ENCODE measurements around the gene PON3.
"Not testable (repeated sequence)": the region's sequence is repeated elsewhere in the genome, so short reads cannot be mapped to it uniquely, and the experiment has no call there.

Gene PON3

DNA sequence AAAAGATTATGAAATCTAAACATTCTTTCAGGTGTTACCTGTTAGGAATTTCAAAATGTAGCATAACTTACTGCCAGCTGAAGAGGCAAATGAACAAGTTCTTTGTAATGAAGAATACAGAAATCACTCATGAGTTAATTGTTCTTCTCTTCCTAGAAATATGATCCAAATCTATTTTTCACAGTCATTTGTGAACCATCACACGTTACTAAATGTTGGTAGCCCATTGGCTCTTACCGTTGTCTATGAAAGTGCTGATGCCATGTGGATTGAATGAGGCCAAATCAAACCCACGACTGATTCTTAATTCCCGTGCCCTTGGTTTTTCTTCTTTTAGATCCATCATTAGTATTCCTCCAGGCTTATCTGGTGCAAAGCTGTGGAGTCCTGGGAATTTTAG, 15.9 kb upstream of the PON3 start:
- no peak for DNase-seq (ENCODE audit: low read depth in 2 of 2)

DNA sequence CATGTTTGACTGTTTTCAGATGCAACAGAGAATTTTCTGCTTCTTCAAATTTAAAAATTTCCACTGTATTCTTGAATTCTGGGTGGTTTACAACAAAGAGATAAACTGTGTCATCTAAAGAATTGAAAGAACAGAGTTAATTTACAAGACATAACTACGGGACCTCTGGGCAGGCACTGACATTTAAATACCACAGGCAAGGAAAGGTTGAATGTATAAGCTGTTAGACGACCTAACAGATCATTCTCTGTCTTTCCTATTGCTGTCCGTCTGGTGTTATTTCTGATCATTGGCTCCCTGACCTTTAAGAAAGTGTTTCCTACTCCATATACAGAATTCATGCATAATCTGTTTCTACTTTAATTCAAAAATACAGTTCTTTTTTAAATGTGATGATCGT, 15.5 kb upstream of the PON3 start:
- no peak for DNase-seq (ENCODE audit: low read depth in 2 of 2)

DNA sequence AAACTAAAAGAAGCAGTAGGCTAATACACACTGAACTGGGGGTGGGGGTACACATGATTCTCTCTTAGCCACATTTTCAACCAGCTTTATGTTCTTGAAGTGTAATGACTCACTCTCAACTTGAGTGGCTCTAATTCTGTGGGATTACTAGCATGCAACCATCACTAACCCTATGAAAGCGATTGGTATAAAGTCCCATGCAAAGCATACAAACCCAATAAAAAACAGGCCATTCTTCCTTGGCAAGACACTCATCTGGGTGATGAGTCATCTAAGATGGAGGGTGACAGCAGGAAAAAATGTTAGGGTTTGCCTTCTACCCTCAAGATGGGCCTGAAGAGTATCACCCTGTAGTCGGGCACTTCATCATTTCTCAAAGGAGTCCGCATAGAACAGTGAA, 14.9 kb upstream of the PON3 start:
- no peak for DNase-seq (ENCODE audit: low read depth in 2 of 2)

DNA sequence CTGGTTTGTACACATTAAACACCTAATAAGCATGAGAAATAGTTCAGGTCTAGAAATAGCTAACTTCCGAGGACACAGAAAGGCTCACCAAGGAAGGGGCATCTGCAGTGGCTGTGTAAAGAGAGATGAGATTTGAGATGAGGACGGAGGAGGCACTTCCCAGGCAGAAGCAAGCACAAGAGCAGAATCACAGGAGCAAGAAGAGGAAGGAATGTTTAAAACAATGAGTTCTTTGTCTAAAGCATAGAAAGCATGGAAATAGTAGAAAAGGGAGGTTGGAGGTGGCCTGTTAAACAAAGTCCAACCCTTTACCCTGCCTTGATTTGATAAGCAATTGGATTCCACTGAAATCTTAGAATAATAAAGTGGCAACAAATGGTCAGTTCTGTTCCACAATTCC, 11.6 kb upstream of the PON3 start:
- no peak for DNase-seq (ENCODE audit: low read depth in 2 of 2)

DNA sequence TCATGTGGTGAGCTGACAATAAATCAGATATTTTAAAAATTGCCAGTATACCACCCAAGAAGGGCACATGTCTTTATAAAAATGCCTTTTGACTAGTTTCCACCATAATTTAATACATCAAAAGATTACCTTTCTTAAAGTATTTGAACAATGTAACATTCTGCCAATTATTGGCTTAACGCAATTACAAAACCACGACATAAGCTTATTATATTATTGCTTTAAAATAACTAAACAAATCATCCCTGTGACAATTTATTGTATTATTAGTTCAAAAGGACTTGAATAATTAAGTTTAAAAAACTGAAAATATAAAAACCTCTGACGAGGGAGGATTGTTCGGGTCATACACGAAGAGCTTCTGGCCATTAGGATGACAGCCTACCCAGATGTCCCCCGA, 9.6 kb upstream of the PON3 start:
- DNase-seq (ENCODE audit: low read depth in 2 of 2), result no peak

DNA sequence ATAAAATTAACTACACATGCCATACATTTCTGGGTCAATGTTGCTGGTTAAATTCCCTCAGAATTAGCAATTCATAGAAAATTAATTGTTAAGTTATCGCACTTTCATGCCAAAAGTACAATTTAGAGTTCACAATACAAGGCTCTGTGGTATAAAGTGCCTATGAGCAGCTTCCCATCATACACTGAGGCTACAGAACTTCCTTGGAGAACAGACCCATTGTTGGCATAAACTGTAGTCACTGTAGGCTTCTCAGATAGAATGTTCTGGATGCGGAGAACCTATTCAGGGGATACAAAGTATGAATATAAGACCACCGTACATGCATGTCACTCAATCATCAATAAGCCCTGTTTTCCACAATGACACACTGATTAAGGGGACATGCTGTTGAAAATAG, 9.0 kb upstream of the PON3 start:
- no peak for DNase-seq (ENCODE audit: low read depth in 2 of 2)

DNA sequence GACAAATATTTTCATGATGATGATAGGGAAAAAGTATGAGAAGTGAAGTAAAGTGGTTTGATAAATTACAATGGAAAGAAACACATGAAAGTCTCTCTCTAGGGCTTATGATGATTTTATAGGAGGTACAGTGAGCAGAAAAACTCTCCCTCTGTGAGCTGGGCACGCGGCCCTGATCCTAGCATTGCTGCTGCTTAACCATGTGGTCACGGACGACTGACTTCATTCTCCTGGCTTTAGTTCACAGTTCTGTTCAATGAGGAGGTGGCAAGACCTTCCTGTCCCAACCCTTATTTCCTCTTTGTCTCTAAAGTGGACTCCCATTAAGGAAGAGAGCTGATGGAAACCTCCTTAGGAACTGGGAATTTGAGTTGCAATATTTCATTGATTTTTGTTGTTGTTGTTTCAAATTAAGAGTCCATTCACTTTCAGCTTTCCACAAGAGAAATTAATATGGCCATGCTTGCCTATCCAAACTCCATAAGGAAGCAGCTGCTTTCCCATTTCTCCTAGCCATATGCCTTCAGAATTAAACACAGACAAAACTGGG, 8.2 kb upstream of the PON3 start:
- DNase-seq (ENCODE audit: low read depth in 2 of 2), result no peak

DNA sequence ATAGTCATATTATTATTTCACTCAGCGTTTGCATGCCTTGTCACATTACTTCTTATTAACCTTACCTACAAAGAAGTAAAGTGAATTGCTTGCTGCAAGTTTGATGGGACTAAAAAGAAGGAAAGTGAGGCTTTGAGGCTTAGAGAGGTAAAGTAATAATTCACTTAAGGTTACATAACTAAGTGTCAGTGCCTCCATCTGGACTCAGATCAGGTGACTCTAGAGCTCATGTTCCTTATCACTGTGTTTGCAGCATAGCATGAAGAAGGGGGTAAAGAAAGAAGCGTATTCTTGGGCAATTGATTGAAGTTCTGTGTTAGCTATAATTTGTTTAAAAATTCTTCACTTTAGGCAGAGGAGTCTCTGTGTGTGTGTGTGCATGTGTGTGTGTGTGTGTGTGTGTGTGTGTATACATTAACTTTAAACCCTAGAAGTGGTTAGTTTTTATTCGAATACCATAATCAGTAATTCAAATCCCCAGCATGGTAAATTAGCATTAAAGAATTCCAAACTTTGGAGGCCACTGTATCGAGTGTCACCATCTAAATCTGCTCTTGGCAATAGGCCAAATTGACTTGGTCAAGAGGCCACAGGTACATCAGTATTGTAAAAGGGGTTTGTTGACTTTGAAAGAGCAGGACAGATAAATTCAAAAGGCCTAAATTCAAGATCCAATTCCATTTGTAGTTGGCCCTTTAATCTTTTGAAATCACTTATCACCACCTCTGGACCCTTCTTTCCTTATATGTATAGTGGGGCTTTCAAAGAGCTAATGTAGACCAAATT, 2.2 kb upstream of the PON3 start:
- DNase-seq (ENCODE audit: low read depth in 2 of 2), result no peak

DNA sequence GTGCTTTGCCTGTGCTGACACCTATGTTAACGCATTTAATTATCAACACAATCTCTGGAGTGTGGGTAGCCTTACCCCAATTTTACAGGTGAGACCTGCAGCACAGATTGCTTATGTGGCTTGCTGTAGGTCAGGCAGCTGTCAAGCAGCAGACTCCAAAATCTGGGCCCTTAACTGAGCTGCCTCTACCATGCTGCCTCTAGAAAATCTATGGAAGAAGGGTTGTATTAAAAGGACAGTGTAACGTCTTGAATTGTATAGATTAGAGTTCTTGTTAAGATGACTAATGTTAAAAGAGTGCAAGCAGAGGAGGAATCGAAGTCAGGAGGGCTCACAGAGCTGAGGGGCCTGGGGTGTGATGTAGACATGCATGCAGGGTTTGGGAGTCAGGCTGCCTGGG, 1.2 kb upstream of the PON3 start:
- DNase-seq (ENCODE audit: low read depth in 2 of 2), result no peak

DNA sequence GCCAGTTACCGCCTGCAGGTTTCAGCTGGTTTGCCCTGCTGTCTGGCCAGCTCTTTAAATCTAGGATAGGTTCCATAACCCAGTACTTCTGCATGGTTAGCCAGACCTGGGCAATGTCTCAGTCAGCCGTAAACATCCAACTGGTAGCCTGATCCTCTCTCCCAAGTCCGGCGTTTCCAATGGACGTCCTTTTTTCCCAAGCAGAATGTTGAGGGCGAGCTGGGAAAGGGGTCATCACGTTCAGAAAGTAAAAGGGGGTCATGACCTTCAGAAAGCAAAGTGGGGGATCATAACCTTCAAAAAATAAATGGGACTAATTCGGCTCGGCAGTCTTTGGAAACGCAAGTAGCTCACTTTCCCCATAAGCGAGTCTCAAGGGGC, 430 bp downstream of the PON3 start:
- no peak for DNase-seq (ENCODE audit: low read depth in 2 of 2)

DNA sequence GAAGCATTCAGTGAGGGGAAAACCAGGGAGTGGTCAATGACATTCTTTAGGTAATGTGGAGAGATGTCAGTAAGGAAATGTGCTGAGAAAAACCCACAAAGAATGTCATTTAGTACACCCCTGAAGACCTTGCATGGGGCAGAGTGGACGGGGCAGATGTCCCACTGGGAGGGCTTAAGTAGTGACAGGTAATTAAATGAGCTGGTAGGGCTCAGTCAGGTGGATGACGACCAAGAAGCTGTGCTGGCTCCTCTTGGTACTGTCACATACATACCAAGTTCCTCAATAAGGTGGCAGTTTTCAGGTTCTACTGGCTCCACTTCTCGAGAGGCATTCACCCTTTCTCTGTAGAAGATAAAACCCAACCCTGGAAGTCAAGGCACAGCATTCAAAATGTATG, 1.8 kb downstream of the PON3 start:
- DNase-seq (ENCODE audit: low read depth in 2 of 2), result no peak

DNA sequence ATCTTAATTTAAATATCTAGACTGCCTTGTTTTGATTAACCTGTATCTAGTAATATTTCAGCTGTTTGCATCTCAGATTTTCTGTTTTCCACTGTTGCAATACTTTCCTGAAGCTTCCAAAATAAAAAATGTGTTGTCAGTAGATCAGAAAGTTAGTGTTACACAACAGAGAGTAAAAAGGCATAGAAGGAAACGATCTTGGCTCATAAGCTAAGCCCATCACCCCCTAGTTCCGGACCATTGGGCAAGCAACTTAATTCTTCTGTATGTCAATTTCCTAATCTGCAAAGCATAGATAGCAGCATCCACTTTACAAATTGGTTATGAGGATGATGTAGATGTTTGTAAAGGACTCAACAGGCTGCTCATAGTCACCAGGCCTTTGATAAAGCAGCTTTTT, 4.4 kb downstream of the PON3 start:
- DNase-seq (ENCODE audit: low read depth in 2 of 2), result no peak

DNA sequence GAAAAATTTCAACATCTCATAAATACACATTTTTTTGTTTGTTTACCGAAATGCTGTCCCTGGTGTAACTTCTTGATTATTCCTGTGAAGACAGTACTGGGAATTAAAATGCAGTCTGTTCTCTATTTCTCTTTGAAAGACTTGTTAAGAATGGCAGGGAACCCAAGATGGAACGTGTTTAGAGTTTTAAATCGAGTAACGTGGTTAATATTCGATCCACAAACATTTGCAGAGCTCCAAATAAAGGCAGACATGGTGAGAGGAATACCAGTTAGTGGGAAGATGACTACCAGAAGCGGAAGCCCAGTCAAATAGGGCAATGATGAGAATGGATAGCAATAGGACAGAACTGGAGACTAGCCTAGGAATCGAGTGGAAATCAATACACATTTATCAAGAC, 6.7 kb downstream of the PON3 start:
- no peak for DNase-seq (ENCODE audit: low read depth in 2 of 2)

DNA sequence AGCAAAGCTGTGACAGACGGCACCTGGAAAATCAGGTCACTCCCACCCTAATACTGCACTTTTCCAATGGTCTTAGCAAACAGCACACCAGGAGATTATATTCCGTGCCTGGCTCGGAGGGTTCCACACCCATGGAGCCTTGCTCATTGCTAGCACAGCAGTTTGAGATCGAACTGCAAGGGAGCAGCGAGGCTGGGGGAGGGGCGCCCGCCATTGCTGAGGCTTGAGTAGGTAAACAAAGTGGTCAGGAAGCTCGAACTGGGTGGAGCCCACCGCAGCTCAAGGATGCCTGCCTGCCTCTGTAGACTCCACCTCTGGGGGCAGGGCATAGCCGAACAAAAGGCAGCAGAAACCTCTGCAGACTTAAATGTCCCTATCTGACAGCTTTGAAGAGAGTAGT, 16.7 kb downstream of the PON3 start:
- DNase-seq (ENCODE audit: low read depth in 2 of 2), result not testable (repeated sequence)

DNA sequence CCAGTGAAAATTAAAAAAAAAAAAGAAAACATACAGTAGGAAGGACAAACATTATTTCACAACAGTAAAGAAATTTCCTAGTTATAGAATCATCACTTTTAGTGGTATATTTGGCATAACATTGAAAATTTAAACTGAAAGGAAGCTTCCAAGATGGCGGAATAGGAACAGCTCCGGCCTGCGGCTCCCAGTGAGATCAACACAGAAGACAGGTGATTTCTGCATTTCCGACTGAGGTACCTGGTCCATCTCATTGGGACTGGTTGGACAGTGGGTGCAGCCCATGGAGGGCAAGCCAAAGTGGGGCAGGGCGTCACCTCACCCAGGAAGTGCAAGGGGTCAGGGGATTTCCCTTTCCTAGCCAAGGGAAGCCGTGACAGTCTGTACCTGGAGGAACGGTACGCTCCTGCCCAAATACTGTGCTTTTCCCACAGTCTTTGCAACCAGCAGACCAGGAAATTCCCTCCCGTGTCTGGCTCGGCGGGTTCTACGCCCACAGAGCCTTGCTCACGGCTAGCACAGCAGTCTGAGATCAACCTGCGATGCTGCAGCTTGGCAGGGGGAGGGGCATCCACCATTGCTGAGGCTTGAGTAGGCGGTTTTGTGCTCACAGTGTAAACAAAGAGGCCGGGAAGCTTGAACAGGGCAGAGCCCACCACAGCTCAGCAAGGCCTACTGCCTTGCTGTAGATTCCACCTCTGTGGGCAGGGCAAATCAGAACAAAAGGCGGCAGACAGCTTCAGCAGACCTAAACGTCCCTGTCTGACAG, 19.4 kb downstream of the PON3 start:
- DNase-seq (ENCODE audit: low read depth in 2 of 2), result no peak

DNA sequence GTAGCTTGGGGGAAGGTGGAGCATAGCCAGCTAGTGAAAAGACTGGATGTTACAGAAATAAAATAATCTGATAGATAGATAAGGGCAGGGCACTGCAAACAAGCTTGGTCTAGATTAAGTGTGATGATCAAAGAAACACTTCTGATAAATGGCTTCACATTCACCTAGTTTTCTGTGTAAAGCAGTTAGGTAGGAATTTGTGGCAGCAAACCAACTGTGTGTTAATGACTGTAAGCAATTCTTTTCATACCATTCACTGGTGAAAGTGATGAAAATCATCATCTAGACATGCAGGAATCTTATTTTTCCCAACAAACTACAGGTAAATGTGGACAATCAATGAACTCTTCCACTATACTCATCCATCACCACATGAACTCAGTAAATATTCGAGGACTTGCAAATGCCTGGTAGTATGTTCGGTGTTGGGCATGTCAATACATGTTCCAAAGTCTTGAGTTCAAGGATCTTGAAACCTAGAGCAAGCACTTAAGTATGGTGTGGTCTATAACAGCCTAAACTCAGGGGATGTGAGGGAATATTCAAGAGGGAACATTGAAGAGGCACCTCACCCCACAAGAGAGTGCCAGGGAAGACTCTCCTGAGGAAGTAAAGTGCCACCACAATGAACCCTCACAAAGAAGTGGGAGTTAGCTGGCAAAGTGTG, 20.5 kb downstream of the PON3 start:
- DNase-seq (ENCODE audit: low read depth in 2 of 2), result no peak

DNA sequence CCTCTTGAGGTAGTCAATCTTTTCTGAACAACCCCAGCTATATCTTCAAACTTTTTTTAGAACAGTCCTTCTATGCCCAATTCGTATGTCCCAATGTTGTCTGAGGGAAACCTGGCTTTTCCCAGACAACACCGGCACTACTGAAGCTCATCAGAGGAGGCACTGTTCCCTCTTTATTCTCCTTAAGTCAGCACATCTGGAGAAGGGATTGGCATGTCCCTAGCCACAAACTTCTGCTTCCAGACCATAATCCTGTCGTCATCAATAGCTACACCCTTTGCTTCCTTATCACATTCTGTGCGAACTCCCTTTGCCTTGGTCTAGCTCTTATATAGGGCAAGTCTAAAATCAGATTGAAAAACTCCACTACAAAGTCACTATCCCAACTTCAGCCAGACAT, 22.9 kb downstream of the PON3 start:
- no peak for DNase-seq (ENCODE audit: low read depth in 2 of 2)

DNA sequence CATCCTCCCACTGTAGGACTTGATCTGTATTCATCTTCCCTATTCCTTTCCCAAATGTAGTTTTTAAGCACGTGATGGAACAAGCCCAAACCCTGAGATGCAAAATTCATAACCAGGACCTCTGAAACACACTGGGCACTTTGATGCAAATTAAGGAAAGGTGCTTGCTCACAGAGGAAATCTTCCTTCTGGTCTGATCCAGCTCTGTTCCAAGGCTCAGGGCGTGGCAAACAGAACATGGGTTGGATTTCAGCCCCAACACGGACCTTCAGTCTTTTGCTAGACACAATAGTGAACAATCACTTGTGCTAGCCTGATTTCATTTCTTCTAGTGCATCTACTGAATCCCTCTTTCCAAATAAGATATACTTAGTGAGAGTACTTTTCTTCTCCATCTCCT, 27.9 kb downstream of the PON3 start:
- DNase-seq (ENCODE audit: low read depth in 2 of 2), result no peak

DNA sequence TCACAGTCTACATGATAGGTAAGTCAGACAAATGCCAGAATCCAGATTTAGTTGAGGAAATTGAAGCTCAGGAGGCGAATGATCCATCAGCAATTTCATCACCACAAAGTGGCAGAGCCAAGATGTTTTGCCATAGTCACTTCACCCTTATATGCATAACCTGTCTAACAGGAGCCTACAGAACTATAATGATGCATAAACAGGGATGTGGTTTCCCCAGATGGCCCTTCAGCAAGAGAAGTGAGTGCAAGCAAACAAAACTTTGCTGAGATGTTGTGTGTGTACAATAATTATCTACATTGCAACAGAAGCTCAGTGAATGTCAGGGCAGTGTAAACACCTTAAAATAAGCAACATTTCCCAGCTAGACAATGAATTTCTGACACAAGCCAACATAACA, 28.6 kb downstream of the PON3 start:
- no peak for DNase-seq (ENCODE audit: low read depth in 2 of 2)

DNA sequence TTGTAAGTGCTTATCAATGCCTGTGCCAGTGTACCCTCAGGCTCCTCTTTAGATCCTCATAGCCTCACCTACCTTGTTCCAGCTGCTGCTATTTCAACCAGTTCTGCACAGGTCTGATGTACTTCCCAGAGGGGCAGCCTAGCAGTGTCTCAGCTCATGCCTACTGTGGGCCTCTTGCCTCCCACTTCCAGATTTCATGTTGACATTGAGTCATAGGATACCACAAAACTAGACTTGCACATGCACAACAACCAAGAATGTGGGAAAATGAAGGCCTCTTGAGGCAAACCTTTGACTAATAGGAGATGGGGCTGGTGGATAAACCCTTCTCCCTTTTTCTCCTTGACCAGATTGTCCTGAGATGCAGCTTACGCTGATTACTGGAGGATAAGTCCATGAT, 31.0 kb downstream of the PON3 start:
- no peak for DNase-seq (ENCODE audit: low read depth in 2 of 2)

DNA sequence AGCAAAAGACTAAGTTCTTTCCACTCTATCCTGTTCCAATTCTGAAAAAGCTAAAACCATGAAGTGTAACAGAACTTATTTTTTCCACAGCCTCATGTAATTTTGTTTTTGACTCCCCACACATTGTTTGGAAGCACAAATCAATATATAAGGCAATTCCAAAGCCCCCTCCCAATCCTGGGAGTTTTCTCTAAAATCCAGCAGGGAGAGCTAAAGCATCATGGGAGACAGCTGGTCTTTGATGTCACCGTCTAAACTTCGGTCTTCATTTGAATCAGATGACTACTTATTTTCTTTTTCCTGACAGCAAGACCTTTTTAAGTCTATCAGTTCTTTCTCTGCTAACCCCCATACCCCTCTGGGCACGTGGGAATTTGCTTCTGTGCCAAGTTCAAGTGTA, 38.6 kb downstream of the PON3 start:
- no peak for DNase-seq (ENCODE audit: low read depth in 2 of 2)

DNA sequence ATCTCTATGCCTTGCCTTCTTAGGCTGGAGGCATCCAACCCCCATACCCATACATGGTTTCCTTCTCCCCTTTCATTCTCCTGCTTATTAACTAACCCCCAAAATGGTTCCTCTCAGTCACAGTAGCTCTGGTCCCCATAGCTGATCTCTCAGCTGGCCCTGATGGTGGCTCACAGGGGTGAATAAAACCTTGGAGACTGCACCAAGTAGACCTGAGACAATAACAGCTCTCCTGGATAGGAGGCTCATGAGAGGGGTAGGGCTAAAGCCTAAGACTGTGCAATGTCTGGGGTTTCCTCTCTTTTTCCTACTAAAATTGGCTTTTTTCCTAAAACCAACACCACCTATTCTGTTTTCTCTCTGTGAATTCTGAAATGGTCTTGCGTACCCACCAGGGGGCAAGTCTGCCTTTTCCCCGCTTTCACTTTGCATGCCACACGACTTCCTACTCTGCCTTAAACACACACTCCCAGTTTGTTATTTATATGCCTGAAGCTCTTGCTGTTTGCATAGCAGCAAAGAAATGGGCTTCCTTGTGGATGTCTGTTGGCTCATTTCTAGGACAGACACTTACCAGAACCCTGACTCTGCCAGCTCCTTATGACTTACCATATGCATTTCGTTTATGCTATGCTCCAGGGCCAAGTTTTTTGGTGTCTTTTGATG, 53.4 kb downstream of the PON3 start:
- DNase-seq (ENCODE audit: low read depth in 2 of 2), result no peak
